Rectal smooth muscle tissue (tissue), 1 donor: ENCODE results near the gene LRRTM4.

Source experiments
- H3K27ac ChIP-seq: one replicate; pipeline ENCODE4 v1.7.0; 2013; ENCODE audit warnings: low read depth, low read length, inconsistent platforms
- H3K27me3 ChIP-seq: one replicate; pipeline ENCODE4 v1.7.0; 2013; ENCODE audit warnings: low read length; ENCODE audit not compliant: control insufficient read depth, insufficient read depth
- H3K36me3 ChIP-seq: one replicate; pipeline ENCODE4 v1.7.0; 2013; ENCODE audit warnings: low read length; ENCODE audit not compliant: control insufficient read depth, insufficient read depth
- H3K4me1 ChIP-seq: one replicate; pipeline ENCODE4 v1.7.0; 2013; ENCODE audit warnings: low read length; ENCODE audit not compliant: control insufficient read depth, insufficient read depth
- H3K4me3 ChIP-seq: one replicate; pipeline ENCODE4 v1.7.0; 2013; ENCODE audit warnings: low read length
- H3K9ac ChIP-seq: one replicate; pipeline ENCODE4 v1.7.0; 2013; ENCODE audit warnings: low read length

LRRTM4 gene

GRCh38 chr2:76940559-76940958, 581.6 kb downstream of the LRRTM4 start:
- no peak overlapping the region for H3K9ac ChIP-seq
- no peak overlapping the region for H3K27ac ChIP-seq
- H3K36me3 ChIP-seq = no peaks in the 10 kb centered on the region
- H3K4me1 ChIP-seq = no peaks in the 10 kb centered on the region
- H3K4me3 ChIP-seq = no peak overlapping the region
- no peaks in the 10 kb centered on the region for H3K27me3 ChIP-seq

- Histone ChIP-seq H3K9ac (no peak overlapping the region), H3K4me1 (no peaks in the 10 kb centered on the region), H3K27me3 (no peaks in the 10 kb centered on the region), H3K4me3 (no peak overlapping the region), H3K27ac (no peak overlapping the region), H3K36me3 (no peaks in the 10 kb centered on the region)
These were observed 584.0 kb downstream of the LRRTM4 start for GRCh38 chr2:76938153-76938552.

GRCh38 chr2:76932550-76932949, 589.6 kb downstream of the LRRTM4 start:
- H3K4me3 ChIP-seq = no peak overlapping the region
- no peaks in the 10 kb centered on the region for H3K36me3 ChIP-seq
- H3K9ac ChIP-seq = no peak overlapping the region
- no peaks in the 10 kb centered on the region for H3K27me3 ChIP-seq
- no peak overlapping the region for H3K27ac ChIP-seq
- no peaks in the 10 kb centered on the region for H3K4me1 ChIP-seq

- H3K4me1 ChIP-seq = no peaks in the 10 kb centered on the region
- no peak overlapping the region for H3K27ac ChIP-seq
These were observed 592.0 kb downstream of the LRRTM4 start for GRCh38 chr2:76930056-76930744.

GRCh38 chr2:76928026-76928425, 594.1 kb downstream of the LRRTM4 start:
- Histone ChIP-seq H3K4me3 (no peak overlapping the region), H3K27ac (no peak overlapping the region), H3K9ac (no peak overlapping the region), H3K27me3 (no peaks in the 10 kb centered on the region), H3K4me1 (no peaks in the 10 kb centered on the region), H3K36me3 (no peaks in the 10 kb centered on the region)

More at GRCh38 chr2:76930056-76930744, 592.0 kb downstream of the LRRTM4 start:
- Histone ChIP-seq H3K9ac (no peak overlapping the region), H3K27me3 (no peaks in the 10 kb centered on the region), H3K4me3 (no peak overlapping the region), H3K36me3 (no peaks in the 10 kb centered on the region)

GRCh38 chr2:76921006-76921405, 601.2 kb downstream of the LRRTM4 start:
- no peak overlapping the region for H3K27ac ChIP-seq
- no peaks in the 10 kb centered on the region for H3K27me3 ChIP-seq

GRCh38 chr2:76895469-76895868, 626.7 kb downstream of the LRRTM4 start:
- Histone ChIP-seq H3K9ac (no peak overlapping the region), H3K27ac (no peak overlapping the region), H3K36me3 (no peaks in the 10 kb centered on the region), H3K4me1 (no peaks in the 10 kb centered on the region), H3K27me3 (no peaks in the 10 kb centered on the region), H3K4me3 (no peak overlapping the region)

More at GRCh38 chr2:76921006-76921405, 601.2 kb downstream of the LRRTM4 start:
- Histone ChIP-seq H3K9ac (no peak overlapping the region), H3K4me3 (no peak overlapping the region), H3K36me3 (no peaks in the 10 kb centered on the region), H3K4me1 (no peaks in the 10 kb centered on the region)

GRCh38 chr2:76870581-76870980, 651.6 kb downstream of the LRRTM4 start:
- no peaks in the 10 kb centered on the region for H3K36me3 ChIP-seq
- H3K9ac ChIP-seq = no peak overlapping the region
- no peak overlapping the region for H3K27ac ChIP-seq
- no peaks in the 10 kb centered on the region for H3K27me3 ChIP-seq
- H3K4me3 ChIP-seq = no peak overlapping the region
- H3K4me1 ChIP-seq = no peaks in the 10 kb centered on the region

- Histone ChIP-seq H3K27me3 (no peaks in the 10 kb centered on the region), H3K9ac (no peak overlapping the region), H3K36me3 (no peaks in the 10 kb centered on the region), H3K4me3 (no peak overlapping the region), H3K4me1 (no peaks in the 10 kb centered on the region), H3K27ac (no peak overlapping the region)
These were observed 652.2 kb downstream of the LRRTM4 start for GRCh38 chr2:76870011-76870410.

- no peaks in the 10 kb centered on the region for H3K36me3 ChIP-seq
- H3K9ac ChIP-seq = no peak overlapping the region
- H3K4me1 ChIP-seq = no peaks in the 10 kb centered on the region
- no peak overlapping the region for H3K4me3 ChIP-seq
- no peak overlapping the region for H3K27ac ChIP-seq
- no peaks in the 10 kb centered on the region for H3K27me3 ChIP-seq
These were observed 654.3 kb downstream of the LRRTM4 start for GRCh38 chr2:76867854-76868253.

- Histone ChIP-seq H3K4me3 (no peak overlapping the region), H3K36me3 (no peaks in the 10 kb centered on the region), H3K27me3 (no peaks in the 10 kb centered on the region), H3K27ac (no peak overlapping the region), H3K4me1 (no peaks in the 10 kb centered on the region), H3K9ac (no peak overlapping the region)
These were observed 655.7 kb downstream of the LRRTM4 start for GRCh38 chr2:76866464-76866863.

GRCh38 chr2:76862901-76863300, 659.3 kb downstream of the LRRTM4 start:
- Histone ChIP-seq H3K9ac (no peak overlapping the region), H3K4me3 (no peak overlapping the region), H3K36me3 (no peaks in the 10 kb centered on the region), H3K27me3 (no peaks in the 10 kb centered on the region), H3K4me1 (no peaks in the 10 kb centered on the region), H3K27ac (no peak overlapping the region)

- Histone ChIP-seq H3K27me3 (no peaks in the 10 kb centered on the region), H3K27ac (no peak overlapping the region), H3K9ac (no peak overlapping the region), H3K4me3 (no peak overlapping the region), H3K4me1 (no peaks in the 10 kb centered on the region), H3K36me3 (no peaks in the 10 kb centered on the region)
These were observed 660.5 kb downstream of the LRRTM4 start for GRCh38 chr2:76861708-76862107.
